Measurements from ENCODE around the gene GTF3C2. TPM values are rescaled to one million over a fixed set of nuclear protein-coding genes. Genes with fewer than 3 reads are reported as not detected.

GTF3C2 gene, protein sequence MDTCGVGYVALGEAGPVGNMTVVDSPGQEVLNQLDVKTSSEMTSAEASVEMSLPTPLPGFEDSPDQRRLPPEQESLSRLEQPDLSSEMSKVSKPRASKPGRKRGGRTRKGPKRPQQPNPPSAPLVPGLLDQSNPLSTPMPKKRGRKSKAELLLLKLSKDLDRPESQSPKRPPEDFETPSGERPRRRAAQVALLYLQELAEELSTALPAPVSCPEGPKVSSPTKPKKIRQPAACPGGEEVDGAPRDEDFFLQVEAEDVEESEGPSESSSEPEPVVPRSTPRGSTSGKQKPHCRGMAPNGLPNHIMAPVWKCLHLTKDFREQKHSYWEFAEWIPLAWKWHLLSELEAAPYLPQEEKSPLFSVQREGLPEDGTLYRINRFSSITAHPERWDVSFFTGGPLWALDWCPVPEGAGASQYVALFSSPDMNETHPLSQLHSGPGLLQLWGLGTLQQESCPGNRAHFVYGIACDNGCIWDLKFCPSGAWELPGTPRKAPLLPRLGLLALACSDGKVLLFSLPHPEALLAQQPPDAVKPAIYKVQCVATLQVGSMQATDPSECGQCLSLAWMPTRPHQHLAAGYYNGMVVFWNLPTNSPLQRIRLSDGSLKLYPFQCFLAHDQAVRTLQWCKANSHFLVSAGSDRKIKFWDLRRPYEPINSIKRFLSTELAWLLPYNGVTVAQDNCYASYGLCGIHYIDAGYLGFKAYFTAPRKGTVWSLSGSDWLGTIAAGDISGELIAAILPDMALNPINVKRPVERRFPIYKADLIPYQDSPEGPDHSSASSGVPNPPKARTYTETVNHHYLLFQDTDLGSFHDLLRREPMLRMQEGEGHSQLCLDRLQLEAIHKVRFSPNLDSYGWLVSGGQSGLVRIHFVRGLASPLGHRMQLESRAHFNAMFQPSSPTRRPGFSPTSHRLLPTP
- total RNA-seq (2021) (85.7 and 89.3 TPM in 2 replicates), Bru-seq, nascent RNA (percentile 75 among the genes with signal in this experiment), BruChase-seq, experiment 1, labeled RNA remaining after a 2-hour chase (percentile 82 among the genes with signal in this experiment), BruChase-seq, experiment 2, labeled RNA remaining after a 6-hour chase (percentile 90 among the genes with signal in this experiment)
- long read RNA-seq, transcript GTF3C2-201 (19 exons, 3,882 nt): major isoform, 21 of 81 reads
- long read RNA-seq, partial matches to known transcripts: 37 of 81 reads
- long read RNA-seq, other reads (novel, unspliced or antisense): 23 of 81 reads

- ChIA-PET POLR2A (ENCODE audit: low non-redundant PET) (interaction anchor here (0.6 to 1.2 kb wide), 4 partner anchors 13 to 74 kb away, joined by 3 to 9 read pairs (median 4); no protein-coding TSS in a partner anchor), CTCF (interaction anchor here (1.5 kb wide), 1 partner anchor 13 kb away, joined by 4 read pairs; no protein-coding TSS in a partner anchor)
- TSS peak; percentile 58 for BruUV-seq (replicated peaks)
- Histone ChIP-seq H3K36me3 (ENCODE audit: insufficient read depth, low read length, poor library complexity, severe bottlenecking) (peaks cover 2% of the 10 kb centered on the region), H3K27me3 (replicated peaks; ENCODE audit: insufficient read depth, low read depth, low read length, poor library complexity) (no peaks in the 10 kb centered on the region), H3K9me3 (ENCODE audit: low read depth, low read length, poor library complexity, severe bottlenecking) (no peaks in the 10 kb centered on the region), H3K4me3 (ENCODE audit: low read depth, low read length, poor library complexity, severe bottlenecking) (peak within 1 kb of the TSS; percentile 77), H3K27ac (ENCODE audit: low read depth, low read length, poor library complexity, severe bottlenecking) (peak within 1 kb of the TSS; percentile 88), H3K4me1 (ENCODE audit: insufficient read depth, low read length, poor library complexity, severe bottlenecking) (peaks cover 3% of the 10 kb centered on the region)
- TF ChIP-seq CTCF (conservative IDR thresholded peaks at IDR 0.05; ENCODE audit: low read depth, low read length): no peak
- TF ChIP-seq EZH2 (IDR thresholded peaks at IDR 0.05; ENCODE audit: borderline replicate concordance, low read depth, low read length, poor library complexity, severe bottlenecking): no peak
- intact Hi-C loops (cut with micrococcal nuclease; ENCODE audit: unreplicated experiment): loop anchor here (1.0 kb wide), 1 partner anchor 14 kb away; the partner anchor contains the start of genes EIF2B4 and SNX17
- DNase-seq (ENCODE audit: low spot score): peak; percentile 99
These were observed at the start of gene GTF3C2 for GRCh38 chr2:27356382-27357181. Gene GTF3C2 (minus strand): TSS chr2:27356764. CDS start chr2:27343554, 13,210 bp downstream.

DNA sequence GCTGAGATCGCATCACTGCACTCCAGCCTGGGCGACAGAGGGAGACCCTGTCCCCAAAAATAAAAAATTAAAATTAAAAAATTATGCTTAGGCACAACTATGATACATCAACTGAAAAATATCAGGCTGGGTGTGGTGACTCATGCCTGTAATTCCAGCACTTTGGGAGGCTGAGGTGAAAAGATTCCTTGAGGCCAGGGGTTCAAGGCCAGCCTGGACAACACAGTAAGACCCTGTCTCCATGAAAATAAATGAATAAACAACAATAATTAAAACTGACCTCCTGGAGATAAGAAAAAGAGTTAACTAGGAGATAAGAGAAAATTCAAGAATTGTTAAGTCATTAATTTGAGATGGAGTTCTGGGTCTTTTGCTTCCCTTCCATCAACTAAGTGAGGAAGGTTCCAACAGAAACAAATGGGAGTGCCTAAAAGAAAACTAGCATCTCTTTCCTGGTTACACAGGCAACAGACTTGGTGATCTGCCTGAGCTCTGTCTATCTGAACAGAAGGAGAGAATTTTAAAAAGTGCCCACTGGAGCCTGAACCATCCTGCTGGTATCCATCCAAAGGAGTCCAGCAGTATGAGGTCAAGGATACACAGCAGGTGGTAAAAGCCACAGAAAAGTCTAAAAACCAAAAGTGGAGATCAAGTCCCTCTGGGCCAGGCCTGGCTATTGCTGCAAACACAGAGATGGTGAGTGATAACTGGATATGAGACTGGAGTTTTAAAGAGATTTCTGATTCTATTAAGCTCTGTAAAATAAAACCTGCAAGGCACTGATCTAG, 44.0 kb upstream of the GTF3C2 start:
- TF ChIP-seq EZH2 (IDR thresholded peaks at IDR 0.05; ENCODE audit: borderline replicate concordance, low read depth, low read length, poor library complexity, severe bottlenecking) (no peak), CTCF (conservative IDR thresholded peaks at IDR 0.05; ENCODE audit: low read depth, low read length) (no peak)
- intact Hi-C loops (cut with micrococcal nuclease; ENCODE audit: unreplicated experiment): loop anchor here (10.0 kb wide), 1 partner anchor 264 kb away; the partner anchor contains the start of genes SLC4A1AP and SUPT7L
- CTCF ChIA-PET: no interaction called here
- POLR2A ChIA-PET (ENCODE audit: low non-redundant PET): no interaction called here
- no peaks in the 10 kb centered on the region for H3K27me3 ChIP-seq (replicated peaks; ENCODE audit: insufficient read depth, low read depth, low read length, poor library complexity)
- no peaks in the 10 kb centered on the region for H3K9me3 ChIP-seq (ENCODE audit: low read depth, low read length, poor library complexity, severe bottlenecking)
- H3K4me3 ChIP-seq (ENCODE audit: low read depth, low read length, poor library complexity, severe bottlenecking): no peak overlapping the region
- DNase-seq (ENCODE audit: low spot score): no peak
- H3K36me3 ChIP-seq (ENCODE audit: insufficient read depth, low read length, poor library complexity, severe bottlenecking): peaks cover 4% of the 10 kb centered on the region
- no peak overlapping the region for H3K27ac ChIP-seq (ENCODE audit: low read depth, low read length, poor library complexity, severe bottlenecking)
- no peaks in the 10 kb centered on the region for H3K4me1 ChIP-seq (ENCODE audit: insufficient read depth, low read length, poor library complexity, severe bottlenecking)
- no TSS peak for BruUV-seq (replicated peaks)

Measured in A673 (cell line).